GM18907 (cell line): Measurements from ENCODE around the gene SSC5D.
A peak's percentile ranks its signal among the peaks of the same experiment; 100 is the strongest.

Experiments
- ATAC-seq: cut with Tn5 transposase; IDR thresholded peaks from one replicate; pipeline ENCODE4 v1.9.1; 2021; ENCODE audit warnings: mild to moderate bottlenecking, moderate library complexity; ENCODE audit not compliant: unreplicated experiment

The SSC5D gene

DNA sequence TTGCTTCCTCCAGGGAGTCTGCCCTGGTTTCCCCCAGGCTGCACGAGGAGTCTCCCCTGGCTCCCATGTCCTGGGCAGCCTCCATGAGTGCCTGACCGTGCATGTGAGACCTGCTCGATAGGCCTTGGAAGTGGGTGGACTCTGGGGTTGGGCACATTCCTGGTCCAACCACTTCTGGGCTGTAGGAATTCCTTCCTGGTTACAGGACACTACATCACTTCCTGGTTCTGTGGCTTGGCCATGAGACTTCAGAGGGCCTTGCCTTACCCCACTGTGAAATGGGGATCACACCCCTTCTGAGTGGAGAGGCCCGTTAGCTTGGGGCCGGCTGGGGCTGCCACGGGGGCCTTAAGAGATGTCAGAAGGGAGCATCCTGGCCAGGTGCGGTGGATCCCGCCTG lies 15.8 kb upstream of the SSC5D start:
- ATAC-seq, result no peak

DNA sequence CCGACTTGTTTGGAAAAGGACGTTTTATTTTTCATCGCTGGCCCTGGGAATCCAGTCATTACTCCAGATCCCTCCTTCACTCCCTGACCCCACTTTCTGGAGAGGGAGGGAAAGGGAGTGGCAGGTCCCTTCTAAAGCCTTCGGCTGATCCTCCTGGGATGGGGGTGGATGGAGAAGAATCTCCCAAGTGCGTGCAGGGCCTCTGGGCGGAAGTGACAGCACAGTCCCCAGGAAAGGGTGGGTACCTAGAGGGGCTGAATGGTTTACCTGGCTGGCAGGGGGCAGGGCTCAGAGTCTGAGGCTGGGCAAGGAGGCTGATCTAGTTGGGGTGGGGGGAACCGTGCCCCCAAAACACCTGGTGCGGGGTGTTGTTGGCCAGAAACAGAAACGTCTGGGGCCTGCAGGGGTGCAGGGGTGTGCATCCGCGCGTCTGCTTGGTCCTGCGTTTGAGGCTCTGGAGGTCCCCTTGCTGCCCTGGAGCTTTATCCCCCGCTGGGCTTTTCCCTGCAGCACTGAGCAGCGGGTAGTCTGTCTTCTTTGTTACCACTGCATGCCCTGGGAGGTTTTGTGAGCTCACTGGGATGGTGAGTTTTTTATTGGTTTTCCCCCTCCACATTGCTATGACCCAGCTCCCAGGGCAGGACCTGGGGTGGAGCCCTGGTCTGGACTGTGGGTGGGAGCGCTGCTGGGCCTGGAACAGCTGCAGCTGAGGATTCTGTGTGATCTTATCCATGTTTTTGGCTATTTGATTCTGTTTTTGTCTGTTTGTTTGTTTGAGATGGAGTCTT lies 14.8 kb upstream of the SSC5D start:
- no peak for ATAC-seq

DNA sequence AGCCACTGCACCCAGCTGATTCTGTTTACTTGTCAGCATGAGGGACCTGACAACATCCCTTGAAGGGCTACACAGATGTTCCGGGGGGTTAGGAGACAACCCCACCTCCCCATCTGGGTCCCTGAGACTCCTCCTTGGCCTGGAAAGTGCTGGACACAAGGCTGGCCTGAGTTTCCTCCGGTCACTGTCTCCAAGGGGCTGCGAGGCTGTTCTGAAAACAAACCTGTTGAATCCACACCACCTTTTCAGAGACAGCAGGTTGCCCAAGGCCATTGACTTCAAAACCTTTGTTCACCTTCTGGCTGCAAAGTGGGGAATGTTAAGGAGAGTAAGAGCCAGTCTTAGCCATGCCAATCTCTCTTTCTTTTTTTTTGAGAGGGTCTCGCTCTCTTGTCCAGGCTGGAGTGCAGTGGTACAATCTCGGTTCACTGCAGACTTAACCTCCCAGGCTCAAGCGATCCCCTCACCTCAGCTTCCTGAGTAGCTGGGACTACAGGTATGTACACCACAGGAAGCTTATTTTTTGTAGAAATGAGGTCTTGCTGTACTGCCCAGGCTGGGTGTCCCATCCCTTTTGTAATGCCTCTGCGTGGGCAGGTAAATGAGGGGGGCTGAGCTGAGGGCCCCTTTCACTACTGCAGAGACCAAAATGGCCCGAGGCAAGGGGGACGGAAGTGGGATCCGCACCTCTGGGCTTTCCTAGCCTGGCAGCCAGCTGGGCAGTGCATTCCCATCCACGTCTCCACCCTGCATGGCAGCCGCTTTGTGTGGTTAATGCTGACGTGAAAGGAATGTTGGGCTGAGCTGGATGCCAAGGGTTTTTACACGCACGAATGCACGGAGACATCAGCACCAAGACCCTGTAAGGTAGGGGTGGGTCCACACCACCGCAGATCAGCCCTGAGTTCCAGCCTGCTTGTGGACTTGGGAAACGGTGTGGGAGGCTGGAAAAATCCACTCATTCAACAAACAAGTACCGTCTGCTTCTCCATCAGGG lies 13.7 kb upstream of the SSC5D start:
- ATAC-seq, result no peak

DNA sequence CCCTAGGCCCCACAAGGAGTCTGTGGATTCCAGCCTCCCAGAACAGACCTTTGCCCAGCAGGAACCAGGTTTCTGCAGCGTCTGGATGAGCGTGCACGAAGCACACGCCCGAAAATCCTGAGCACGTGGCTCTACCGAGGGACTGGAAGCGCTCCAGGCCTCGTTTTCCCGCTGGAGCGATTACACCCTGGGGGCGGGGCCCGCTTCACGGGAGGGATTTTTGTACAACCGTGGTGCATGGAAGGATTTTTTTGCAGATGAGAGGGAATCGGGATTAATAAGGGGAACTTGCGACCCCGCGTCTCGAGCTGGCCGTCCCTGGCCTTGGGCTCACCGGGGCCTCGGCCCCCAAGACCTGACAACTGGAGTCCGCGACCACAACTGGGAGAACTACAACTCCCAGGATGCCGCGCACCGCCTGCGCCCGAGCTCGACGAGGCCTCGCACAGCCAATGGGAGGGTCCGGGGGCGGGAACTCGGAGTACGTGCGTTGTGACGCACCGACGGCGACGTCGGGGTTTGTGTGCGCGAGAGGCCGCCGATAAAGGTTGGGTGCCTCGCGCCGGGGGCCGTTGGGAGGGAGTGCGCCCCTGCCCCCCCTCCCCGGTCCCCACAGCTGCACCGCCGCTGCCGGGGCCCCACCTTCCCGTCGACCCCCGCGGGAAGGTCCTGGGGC lies 12.0 kb upstream of the SSC5D start, which contains the start of gene ZNF628:
Gene ZNF628 (plus strand): TSS at position 518 of the 676 bp plus-strand sequence. CDS start 3,294 bp downstream, outside the sequence.
- ATAC-seq, result peak; percentile 88

DNA sequence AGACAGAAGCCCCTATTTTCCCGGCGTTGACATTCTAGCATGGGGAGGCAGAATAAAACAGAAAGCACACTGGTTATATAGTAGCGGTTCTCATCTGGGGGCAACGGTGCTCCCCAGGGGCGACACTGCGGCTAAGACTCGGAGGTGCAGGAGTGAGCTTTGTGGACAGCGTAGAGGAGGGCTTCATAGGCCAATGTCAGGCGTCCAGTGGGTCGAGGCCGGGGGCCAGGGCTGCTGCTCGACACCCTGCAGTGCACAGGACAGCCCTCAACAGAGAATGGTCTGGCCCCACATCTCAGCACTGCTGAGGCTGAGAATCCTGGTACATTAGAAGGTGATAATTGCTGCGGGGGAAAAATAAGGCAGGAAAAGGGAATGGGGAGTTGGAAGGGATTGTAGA lies 10.3 kb upstream of the SSC5D start:
- no peak for ATAC-seq

DNA sequence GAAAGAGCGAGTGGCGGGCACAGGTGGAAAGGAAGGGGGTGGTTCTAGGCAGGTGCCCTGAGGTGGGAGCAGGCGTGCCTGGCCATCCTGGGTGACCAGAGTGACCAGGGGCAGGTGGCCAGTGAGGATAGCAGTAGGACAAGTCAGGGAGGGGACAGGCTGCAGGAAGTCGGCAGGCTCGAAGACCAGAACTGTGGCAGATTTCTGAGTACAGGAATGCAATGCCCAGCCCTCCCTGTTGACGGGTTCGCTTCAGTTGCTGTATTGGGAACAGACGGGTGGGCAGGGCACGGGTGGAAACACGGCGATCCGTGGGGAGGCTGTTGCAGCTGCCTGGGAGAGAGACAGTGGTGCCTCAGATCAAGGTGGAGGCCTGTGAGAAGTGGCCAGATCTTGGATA lies 9.9 kb upstream of the SSC5D start:
- no peak for ATAC-seq

DNA sequence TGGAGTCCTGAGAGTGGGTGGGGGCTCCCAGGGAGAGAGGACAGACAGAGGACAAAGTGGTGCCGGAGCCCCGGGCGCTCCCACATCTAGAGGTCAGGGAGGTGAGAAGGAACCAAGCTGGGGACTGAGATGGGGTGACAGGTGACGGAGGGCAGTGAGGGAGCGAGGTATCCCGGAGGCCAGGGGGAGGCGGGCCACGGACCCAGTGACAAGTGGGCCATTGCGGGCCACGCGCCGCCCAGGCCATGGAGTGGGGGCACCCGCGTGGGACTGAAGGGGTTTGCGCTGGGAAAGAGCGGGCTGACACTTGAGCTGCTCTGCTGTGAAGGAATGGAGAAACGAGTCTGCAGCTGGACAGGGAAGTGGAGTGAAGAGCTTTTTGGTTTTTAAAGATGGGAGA lies 9.2 kb upstream of the SSC5D start:
- ATAC-seq, result no peak

DNA sequence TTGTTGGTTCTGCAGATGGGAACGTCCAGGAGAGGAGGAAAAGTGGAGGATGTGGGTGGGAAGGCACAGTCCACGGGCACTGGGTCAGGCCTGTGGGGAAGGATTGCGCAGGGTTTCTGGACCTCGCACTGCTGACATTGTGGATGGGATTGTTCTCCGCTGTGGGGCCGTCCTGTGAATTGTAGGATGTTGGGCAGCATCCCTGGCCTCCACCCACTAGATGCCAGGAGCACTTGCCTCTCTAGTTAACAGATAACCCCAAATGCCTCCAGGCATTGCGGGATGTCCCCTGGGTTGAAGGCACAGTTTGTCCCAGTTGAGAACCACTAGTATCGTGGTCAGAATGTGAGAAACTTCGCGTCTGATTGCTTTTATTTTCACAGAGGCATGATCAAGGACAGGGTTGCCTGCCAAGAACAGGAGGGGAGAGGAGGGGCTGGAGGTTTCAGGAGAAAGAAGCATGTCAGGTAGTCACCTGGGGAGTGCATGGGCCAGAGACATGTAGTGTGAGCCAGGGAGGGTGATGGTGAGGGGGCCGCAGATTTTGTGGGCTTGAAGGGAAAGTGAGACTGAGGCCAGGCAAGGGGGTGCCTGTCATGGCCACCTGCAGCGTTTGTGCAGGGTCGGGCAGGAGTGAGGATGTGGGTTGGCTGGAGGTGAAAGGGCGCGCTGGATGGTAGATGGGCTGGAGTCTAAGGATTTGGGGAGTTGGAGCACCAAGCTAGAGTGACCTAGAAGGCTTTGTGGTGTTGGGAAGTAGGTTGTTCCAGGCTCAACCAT lies 8.6 kb upstream of the SSC5D start:
- no peak for ATAC-seq

DNA sequence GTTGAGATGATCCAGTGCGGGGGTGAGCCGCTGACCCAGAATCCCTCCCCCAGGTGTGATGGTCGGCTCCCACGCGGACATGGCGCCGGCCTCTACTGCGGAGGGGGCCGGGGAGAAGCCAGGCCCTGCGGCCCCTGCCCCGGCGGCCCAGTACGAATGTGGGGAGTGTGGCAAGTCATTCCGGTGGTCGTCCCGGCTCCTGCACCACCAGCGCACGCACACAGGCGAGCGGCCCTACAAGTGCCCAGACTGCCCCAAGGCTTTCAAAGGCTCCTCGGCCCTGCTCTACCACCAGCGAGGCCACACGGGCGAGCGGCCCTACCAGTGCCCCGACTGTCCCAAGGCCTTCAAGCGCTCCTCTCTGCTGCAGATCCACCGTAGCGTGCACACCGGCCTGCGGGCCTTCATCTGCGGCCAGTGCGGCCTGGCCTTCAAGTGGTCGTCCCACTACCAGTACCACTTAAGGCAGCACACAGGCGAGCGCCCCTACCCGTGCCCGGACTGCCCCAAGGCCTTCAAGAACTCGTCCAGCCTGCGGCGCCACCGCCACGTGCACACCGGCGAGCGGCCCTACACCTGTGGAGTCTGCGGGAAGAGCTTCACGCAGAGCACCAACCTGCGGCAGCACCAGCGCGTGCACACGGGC lies 7.0 kb upstream of the SSC5D start:
- no peak for ATAC-seq

DNA sequence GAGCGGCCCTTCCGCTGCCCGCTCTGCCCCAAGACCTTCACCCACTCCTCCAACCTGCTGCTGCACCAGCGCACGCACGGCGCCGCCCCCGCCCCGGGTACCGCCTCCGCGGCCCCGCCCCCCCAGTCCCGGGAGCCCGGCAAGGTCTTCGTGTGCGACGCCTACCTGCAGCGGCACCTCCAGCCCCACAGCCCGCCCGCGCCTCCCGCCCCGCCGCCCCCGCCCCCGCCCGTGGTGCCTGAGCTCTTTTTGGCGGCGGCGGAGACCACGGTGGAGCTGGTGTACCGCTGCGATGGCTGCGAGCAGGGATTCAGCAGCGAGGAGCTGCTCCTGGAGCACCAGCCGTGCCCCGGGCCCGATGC lies 6.5 kb upstream of the SSC5D start:
- ATAC-seq, result no peak

DNA sequence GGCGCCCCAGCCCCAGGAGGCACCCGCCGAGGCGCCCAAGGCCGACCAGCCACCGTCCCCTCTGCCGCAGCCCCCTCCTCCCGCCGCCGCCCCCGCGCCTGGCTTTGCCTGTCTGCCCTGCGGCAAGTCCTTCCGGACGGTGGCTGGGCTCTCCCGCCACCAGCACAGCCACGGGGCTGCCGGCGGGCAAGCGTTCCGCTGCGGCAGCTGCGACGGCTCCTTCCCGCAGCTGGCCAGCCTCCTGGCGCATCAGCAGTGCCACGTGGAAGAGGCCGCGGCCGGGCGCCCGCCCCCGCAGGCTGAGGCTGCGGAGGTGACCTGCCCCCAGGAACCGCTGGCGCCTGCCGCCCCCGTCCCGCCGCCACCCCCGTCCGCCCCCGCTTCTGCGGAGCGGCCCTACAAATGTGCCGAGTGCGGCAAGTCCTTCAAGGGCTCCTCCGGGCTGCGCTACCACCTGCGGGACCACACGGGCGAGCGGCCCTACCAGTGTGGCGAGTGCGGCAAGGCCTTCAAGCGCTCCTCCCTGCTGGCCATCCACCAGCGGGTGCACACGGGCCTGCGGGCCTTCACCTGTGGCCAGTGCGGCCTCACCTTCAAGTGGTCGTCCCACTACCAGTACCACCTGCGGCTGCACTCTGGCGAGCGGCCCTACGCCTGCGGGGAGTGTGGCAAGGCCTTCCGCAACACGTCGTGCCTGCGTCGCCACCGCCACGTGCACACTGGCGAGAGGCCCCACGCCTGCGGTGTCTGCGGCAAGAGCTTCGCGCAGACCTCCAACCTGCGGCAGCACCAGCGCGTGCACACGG lies 5.9 kb upstream of the SSC5D start:
- ATAC-seq, result no peak

DNA sequence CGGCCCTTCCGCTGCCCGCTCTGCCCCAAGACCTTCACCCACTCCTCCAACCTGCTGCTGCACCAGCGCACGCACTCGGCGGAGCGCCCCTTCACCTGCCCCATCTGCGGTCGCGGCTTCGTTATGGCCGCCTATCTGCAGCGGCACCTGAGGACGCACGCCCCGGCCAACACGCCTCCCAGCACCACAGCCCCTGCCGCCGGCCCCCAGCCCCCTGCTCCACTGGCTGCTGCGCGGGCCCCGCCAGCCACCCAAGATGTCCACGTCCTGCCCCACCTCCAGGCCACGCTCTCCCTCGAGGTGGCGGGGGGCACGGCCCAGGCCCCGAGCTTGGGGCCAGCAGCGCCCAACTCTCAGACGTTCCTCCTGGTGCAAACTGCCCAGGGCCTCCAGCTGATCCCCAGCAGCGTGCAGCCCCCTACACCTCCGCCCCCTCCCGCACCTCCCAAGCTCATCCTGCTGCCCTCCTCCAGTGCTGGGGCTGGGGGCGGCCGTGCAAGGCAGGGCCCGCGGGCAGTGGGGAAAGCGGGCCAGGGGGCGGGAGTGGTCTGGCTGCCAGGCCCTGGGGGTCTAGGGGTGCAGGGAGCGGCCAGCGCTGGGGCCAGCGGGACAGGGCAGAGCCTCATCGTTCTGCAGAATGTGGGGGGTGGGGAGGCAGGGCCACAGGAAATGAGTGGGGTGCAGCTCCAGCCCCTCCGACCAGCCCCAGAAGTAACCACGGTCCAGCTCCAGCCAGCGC lies 5.1 kb upstream of the SSC5D start:
- ATAC-seq, result no peak

DNA sequence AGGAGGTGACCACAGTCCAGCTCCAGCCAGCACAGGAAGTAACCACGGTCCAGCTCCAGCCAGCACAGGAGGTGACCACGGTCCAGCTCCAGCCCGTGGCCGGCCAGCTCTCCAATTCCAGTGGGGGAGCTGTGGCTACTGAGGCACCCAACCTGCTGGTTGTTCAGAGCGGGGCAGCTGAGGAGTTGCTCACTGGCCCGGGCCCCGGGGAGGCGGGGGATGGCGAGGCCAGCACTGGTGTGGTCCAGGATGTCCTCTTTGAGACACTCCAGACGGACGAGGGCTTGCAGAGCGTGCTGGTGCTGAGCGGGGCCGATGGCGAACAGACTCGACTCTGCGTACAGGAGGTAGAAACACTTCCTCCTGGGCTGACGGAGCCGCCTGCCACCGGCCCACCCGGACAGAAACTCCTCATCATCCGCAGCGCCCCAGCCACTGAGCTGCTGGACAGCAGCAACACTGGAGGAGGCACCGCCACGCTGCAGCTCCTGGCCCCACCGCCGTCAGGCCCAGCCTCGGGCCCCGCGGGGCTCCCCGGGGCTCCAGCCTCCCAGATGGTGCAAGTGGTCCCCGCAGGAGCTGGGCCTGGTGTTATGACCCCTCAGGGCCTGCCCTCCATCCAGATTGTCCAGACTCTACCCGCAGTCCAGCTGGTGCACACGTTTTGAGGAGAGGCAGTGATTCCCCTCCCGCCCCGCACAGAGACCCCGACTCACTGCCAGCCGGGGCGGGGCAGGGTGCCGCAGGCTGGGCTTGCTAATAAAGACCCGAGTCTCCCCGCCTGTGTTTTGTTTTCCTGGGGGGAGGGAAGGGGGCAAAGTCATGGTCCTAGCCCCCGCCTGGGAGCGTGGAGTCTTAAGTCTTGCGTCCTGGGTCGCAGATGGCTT lies 4.3 kb upstream of the SSC5D start:
- no peak for ATAC-seq

DNA sequence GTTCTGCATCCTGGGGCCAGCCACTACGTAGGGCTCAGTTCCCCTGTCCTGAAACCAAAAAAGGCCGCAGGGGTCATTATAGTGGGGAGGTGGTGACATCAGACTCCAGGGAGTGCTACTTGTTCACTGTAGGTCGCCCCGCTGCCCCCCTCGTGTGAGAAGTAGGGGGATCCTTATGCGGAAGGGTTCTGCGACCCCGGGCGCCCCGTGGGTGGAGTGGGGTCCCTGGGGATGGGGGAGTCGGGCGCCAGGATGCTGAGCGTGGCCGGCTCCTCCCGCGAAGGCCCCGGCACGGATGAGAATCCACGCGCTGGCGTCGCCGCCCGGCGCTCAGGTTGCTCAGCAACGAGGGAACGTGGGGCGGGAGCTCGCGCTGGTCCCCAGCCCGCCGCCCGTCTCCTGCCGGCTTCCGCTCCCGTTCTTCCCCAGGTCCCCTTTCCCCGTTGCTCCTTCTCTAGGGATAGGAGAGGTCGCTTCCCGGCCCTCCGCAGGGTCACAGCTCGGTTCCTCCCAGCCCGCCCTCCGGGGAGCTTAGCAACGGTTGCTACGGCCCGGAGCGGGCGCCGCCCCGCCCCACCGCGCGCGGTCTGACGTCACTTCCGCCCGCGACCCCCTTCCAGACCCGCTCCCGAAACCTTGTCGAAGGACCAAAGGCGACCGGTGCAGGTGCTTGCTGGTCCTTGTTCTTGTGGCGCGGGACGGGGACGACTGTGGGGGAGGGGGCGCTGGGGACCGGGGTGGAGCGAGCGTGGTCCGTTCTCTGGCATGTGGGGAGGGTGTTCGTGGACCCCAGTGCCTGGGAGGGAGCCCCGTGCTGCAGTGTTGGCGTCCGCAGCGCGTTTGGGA lies 3.4 kb upstream of the SSC5D start, which contains the start of gene NAT14:
Gene NAT14 (plus strand): TSS at position 596 of the 846 bp plus-strand sequence. CDS start 521 bp downstream, outside the sequence.
- peak; percentile 50 for ATAC-seq

DNA sequence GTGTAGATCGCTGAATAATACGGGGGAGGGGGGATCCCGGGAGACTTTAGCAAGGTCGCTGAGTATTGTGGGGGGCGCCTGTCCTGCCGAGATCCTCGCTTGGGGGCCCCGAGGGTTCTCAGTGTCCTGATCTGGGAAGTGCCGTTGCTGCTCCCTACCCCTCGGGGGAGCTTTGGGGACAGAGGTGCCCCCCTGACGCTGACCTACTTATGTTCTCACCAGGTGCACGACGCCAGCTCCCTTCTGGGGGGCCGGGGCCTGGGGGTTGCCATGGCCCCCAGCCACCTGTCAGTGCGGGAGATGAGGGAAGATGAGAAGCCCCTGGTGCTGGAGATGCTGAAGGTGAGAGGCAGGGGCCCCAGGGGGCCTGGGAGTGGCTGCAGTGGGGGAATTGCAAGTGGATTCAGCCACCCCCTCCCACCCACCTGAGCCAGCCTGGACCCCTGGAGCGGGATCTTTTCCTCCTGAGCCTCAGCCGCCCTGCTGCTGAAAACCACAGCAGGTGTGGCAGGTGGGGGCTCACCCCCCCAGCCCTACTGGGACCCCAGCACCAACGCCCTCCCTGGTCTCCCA lies 2.7 kb upstream of the SSC5D start:
- no peak for ATAC-seq
